Upper lobe of left lung (tissue), 6 donors: ENCODE data around the gene NAGPA. TPM values are rescaled to one million over a fixed set of nuclear protein-coding genes. Genes with fewer than 3 reads are reported as not detected.

Experiments used
- ATAC-seq, 2 donors: fragments of 200-7000 bp; cut with Tn5 transposase; one replicate each; pipeline ENCODE4 v1.9.1; 2022; ENCODE audit warnings: mild to moderate bottlenecking in 2 of 2, moderate library complexity in 2 of 2; ENCODE audit not compliant: low FRiP score in 2 of 2
- DNase-seq, 2 donors: peaks; one replicate each; pipeline ENCODE4 v3.0.0-alpha.2; 2019 to 2020
- H3K27ac ChIP-seq, 4 donors: fragments of 200-600 bp; sonication (generic); one replicate each; pipeline ENCODE4 v1.5.1; 2016 to 2019
- H3K27me3 ChIP-seq, 4 donors: fragments of 200-600 bp; sonication (generic); one replicate each; pipeline ENCODE4 v1.5.1; 2017 to 2019
- H3K36me3 ChIP-seq, 4 donors: fragments of 200-600 bp; sonication (generic); one replicate each; pipeline ENCODE4 v1.5.1; 2016 to 2019
- H3K4me1 ChIP-seq, 4 donors: fragments of 200-600 bp; sonication (generic); one replicate each; pipeline ENCODE4 v1.5.1; 2018 to 2019
- H3K4me3 ChIP-seq, 4 donors: fragments of 200-600 bp; sonication (generic); one replicate each; pipeline ENCODE4 v1.5.1; 2017 to 2019; ENCODE audit warnings: mild to moderate bottlenecking in 2 of 4, moderate library complexity in 1 of 4
- H3K9me3 ChIP-seq, 4 donors: fragments of 200-600 bp; sonication (generic); one replicate each; pipeline ENCODE4 v1.5.1; 2018 to 2019
- EP300 ChIP-seq, 4 donors: sonication (generic); formaldehyde crosslinking; IDR thresholded peaks; one replicate each; pipeline ENCODE4 v1.5.1; 2017; ENCODE audit warnings: antibody characterized with exemption in 4 of 4, control low read depth in 2 of 4
- POLR2A ChIP-seq, 4 donors: fragments of 450-650 bp; IDR thresholded peaks; one replicate each; pipeline ENCODE4 v1.5.1; 2016 to 2017; ENCODE audit warnings: antibody characterized with exemption in 4 of 4, mild to moderate bottlenecking in 2 of 4
- POLR2AphosphoS5 ChIP-seq, 2 donors: sonication (generic); formaldehyde crosslinking; IDR thresholded peaks; one replicate each; pipeline ENCODE4 v1.5.1; 2017; ENCODE audit warnings: antibody characterized with exemption in 2 of 2
- WGBS, 2 donors: methylation state at CpG; one replicate each; pipeline ENCODE4 v1.1.5; 2017 to 2018; 5-methylcytosine and 5-hydroxymethylcytosine counted together
- total RNA-seq, 6 donors: library from RNA; depleted of rRNA in 4 of 6; stranded (reverse); fragments of >200 nt in 4 of 6; gene quantifications; one replicate each; pipeline versions ENCODE4 v1.1.0 to v1.2.1, GENCODE V29; 2016 to 2021
- TF ChIP-seq, protein P1 (sequence below), 6 experiments: fragments of 450-650 bp in 4 of 6; fragments of 200-600 bp in 2 of 6; sonication (generic) in 2 of 6; IDR thresholded peaks; one replicate each; pipeline ENCODE4 v1.5.1; 2016 to 2019; ENCODE audit warnings: antibody characterized with exemption in 6 of 6
- donor health status: DM: no; HTN: no; CAD: no; lungs with moderate emphysema.
- donor health status: DM: no; HTN: yes; CAD: no; lungs with severe emphysema.

Gene NAGPA
- total RNA-seq, 6 donors from 2014 or later = 18.1 to 82.8 (median 25.8) TPM

DNA sequence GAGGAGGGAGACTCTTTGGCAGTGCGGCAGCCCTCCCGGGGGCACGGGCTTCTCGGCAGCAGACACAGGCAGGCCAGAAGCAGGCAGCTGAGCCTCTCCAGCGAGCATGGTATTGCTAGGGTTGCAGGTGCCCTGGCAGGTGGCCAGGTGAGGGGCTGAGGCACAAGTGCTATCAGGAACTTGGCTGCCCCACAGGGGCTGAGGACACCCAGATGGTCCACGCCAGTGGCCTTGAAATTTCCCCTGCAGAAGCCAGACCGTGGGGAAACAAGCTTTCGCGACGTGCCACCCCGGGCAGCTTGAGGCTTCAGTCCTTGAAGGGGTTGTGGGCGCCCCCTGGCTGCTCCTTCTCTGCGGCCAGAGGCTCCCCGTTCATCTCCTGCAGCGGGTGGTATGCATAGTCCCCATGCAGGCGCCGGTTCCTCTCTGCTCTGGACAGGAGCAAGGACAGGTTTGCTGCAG is 8.5 kb downstream of the NAGPA start:
- 64 to 75% methylated on average over 13 to 16 of the region's 17 CpGs for WGBS, 2 donors
- DNase-seq (no peak), ATAC-seq (no peak)
- Histone ChIP-seq H3K27ac (no peak overlapping the region), H3K4me3 (no peak overlapping the region), H3K9me3 (no peaks in the 10 kb centered on the region), H3K36me3 (peaks cover 0 to 39% (median 26%) of the 10 kb centered on the region in 4 donors), H3K27me3 (no peaks in the 10 kb centered on the region), H3K4me1 (no peaks in the 10 kb centered on the region)
- no peak for TF ChIP-seq POLR2AphosphoS5 (IDR thresholded peaks at IDR 0.05)
- no peak for TF ChIP-seq EP300 (IDR thresholded peaks at IDR 0.05)
- TF ChIP-seq, protein P1, sequence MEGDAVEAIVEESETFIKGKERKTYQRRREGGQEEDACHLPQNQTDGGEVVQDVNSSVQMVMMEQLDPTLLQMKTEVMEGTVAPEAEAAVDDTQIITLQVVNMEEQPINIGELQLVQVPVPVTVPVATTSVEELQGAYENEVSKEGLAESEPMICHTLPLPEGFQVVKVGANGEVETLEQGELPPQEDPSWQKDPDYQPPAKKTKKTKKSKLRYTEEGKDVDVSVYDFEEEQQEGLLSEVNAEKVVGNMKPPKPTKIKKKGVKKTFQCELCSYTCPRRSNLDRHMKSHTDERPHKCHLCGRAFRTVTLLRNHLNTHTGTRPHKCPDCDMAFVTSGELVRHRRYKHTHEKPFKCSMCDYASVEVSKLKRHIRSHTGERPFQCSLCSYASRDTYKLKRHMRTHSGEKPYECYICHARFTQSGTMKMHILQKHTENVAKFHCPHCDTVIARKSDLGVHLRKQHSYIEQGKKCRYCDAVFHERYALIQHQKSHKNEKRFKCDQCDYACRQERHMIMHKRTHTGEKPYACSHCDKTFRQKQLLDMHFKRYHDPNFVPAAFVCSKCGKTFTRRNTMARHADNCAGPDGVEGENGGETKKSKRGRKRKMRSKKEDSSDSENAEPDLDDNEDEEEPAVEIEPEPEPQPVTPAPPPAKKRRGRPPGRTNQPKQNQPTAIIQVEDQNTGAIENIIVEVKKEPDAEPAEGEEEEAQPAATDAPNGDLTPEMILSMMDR (IDR thresholded peaks at IDR 0.05) = no peak
- no peak for TF ChIP-seq POLR2A (IDR thresholded peaks at IDR 0.05)

DNA sequence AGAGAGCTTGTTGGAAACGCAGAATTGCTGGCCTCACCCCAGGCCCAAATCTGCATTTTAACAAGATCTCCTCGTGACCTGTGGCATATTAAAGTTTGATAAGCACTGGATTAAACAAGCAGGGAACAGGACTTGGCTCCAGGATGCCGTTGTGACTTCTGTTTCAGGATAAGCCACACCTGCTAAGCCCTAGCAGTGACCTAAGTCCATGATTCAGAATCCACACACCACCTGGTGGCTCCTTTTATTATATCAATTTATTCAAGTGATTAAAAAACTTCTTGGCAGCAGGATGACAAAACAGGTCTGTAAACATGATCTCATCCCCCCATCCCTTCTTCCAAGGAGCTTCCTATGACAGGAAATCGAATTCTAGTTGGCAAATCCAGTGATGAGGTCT is 9.1 kb downstream of the NAGPA start:
- H3K4me3 ChIP-seq = no peak overlapping the region
- DNase-seq (no peak), ATAC-seq (no peak)
- H3K27me3 ChIP-seq = no peaks in the 10 kb centered on the region
- H3K27ac ChIP-seq = no peak overlapping the region
- 65 to 76% methylated on average over 4 of the region's 4 CpGs for WGBS, 2 donors
- no peaks in the 10 kb centered on the region for H3K9me3 ChIP-seq
- H3K36me3 ChIP-seq = peaks cover 0 to 39% (median 23%) of the 10 kb centered on the region in 4 donors
- TF ChIP-seq EP300 (IDR thresholded peaks at IDR 0.05) (no peak), POLR2A (IDR thresholded peaks at IDR 0.05) (no peak), POLR2AphosphoS5 (IDR thresholded peaks at IDR 0.05) (no peak)
- TF ChIP-seq, protein P1 (IDR thresholded peaks at IDR 0.05) = peak in 1 of 6 experiments; percentile 13
- no peaks in the 10 kb centered on the region for H3K4me1 ChIP-seq

DNA sequence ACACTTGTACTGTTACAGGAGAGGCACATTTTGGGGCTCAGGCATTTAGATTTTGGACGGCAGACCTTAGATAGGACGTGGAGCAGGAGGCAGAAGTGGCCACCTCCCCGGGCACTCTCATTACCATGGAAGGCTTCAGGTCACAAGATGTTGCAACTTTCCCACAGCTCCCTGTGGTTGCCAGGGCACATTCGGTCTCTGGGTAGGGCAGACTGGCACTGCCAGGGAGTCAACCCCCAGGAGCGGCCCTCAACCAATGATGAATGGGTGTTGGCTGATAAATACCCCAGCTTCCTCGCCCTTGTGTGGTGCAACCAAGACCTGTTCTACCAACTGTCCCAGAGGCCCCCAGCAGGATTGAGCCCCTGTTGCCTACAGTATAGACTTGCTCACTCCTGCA is 11.2 kb downstream of the NAGPA start:
- Histone ChIP-seq H3K27ac (no peak overlapping the region), H3K9me3 (no peaks in the 10 kb centered on the region), H3K36me3 (peaks cover 0 to 19% (median 7%) of the 10 kb centered on the region in 4 donors), H3K4me1 (no peaks in the 10 kb centered on the region), H3K4me3 (no peak overlapping the region), H3K27me3 (no peaks in the 10 kb centered on the region)
- 83 to 85% methylated on average over 2 to 6 of the region's 6 CpGs for WGBS, 2 donors
- DNase-seq (no peak), ATAC-seq (no peak)
- no peak for TF ChIP-seq POLR2A (IDR thresholded peaks at IDR 0.05)
- TF ChIP-seq, protein P1 (IDR thresholded peaks at IDR 0.05) = no peak
- TF ChIP-seq EP300 (IDR thresholded peaks at IDR 0.05) = no peak
- TF ChIP-seq POLR2AphosphoS5 (IDR thresholded peaks at IDR 0.05) = no peak

DNA sequence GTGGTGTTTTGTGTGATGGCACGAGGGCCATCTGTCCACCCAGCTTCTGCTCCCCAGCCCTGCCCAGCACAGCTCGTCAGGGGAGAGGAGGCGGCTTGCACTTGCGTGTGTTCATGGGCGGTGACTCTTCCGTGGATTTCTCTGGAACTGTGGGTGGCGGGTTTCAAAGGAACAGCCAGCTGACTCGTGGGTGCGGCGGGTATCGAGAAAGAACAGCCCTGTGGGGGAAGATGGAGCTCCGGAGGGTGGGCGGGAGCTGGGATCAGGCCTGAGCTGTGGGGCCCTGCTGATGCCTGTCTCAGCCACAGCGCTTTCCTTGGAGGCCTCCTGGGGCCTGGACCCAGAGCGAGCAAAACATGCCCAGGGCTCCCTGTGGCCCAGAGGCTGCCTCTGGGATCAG is 13.2 kb downstream of the NAGPA start:
- Histone ChIP-seq H3K4me3 (no peak overlapping the region), H3K9me3 (no peaks in the 10 kb centered on the region), H3K36me3 (peaks cover 0 to 8% (median 3%) of the 10 kb centered on the region in 4 donors), H3K4me1 (no peaks in the 10 kb centered on the region), H3K27me3 (no peaks in the 10 kb centered on the region), H3K27ac (no peak overlapping the region)
- DNase-seq = no peak
- WGBS, 2 donors = 70 to 72% methylated on average over 13 to 15 of the region's 15 CpGs
- no peak for TF ChIP-seq EP300 (IDR thresholded peaks at IDR 0.05)
- TF ChIP-seq, protein P1 (IDR thresholded peaks at IDR 0.05) = no peak
- TF ChIP-seq POLR2A (IDR thresholded peaks at IDR 0.05) = no peak
- no peak for ATAC-seq

DNA sequence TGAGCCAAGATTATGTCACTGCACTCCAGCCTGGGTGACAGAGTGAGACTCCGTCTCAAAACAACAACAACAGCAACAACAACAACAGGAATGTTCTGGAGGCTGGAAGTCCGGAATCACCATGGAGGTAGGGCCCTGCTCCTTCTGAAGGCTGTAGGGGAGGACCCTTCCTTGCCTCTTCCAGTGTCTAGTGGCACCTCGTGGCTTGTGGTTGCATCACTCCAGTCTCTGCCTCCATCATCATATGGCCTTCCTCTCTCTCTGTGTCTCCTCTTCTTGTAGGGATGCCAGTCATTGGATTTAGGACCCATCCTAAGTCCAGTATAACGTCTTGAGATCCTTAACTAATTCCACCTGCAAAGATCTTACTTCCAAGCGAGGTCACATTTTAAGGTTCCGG is 14.0 kb downstream of the NAGPA start:
- Histone ChIP-seq H3K27ac (no peak overlapping the region), H3K27me3 (no peaks in the 10 kb centered on the region), H3K4me1 (no peaks in the 10 kb centered on the region), H3K36me3 (peaks cover 0 to 2% (median under 1%) of the 10 kb centered on the region in 4 donors), H3K4me3 (no peak overlapping the region), H3K9me3 (no peaks in the 10 kb centered on the region)
- WGBS, 2 donors = 71 to 80% methylated on average over 6 of the region's 6 CpGs
- TF ChIP-seq POLR2A (IDR thresholded peaks at IDR 0.05) (no peak), EP300 (IDR thresholded peaks at IDR 0.05) (no peak), POLR2AphosphoS5 (IDR thresholded peaks at IDR 0.05) (no peak)
- TF ChIP-seq, protein P1 (IDR thresholded peaks at IDR 0.05) = no peak
- DNase-seq (no peak), ATAC-seq (no peak)
